GM19438 (cell line): ENCODE measurements around the gene CERK.

Experiments
- ATAC-seq: cut with Tn5 transposase; IDR thresholded peaks from one replicate; pipeline ENCODE4 v1.9.1; 2021; ENCODE audit warnings: low read depth; ENCODE audit not compliant: unreplicated experiment

The CERK gene

GRCh38 chr22:46749682-46750529, 11.9 kb upstream of the CERK start:
- no peak for ATAC-seq

- ATAC-seq, result no peak
Observed at GRCh38 chr22:46748908-46749675, 11.0 kb upstream of the CERK start.

GRCh38 chr22:46748206-46748907, 10.3 kb upstream of the CERK start:
- ATAC-seq, result no peak

- ATAC-seq, result no peak
Observed at GRCh38 chr22:46747646-46748045, 9.6 kb upstream of the CERK start.

GRCh38 chr22:46746620-46747019, 8.6 kb upstream of the CERK start:
- ATAC-seq, result no peak

- ATAC-seq, result no peak
Observed at GRCh38 chr22:46746192-46746591, 8.1 kb upstream of the CERK start.

GRCh38 chr22:46744581-46744980, 6.5 kb upstream of the CERK start:
- ATAC-seq, result no peak

GRCh38 chr22:46742576-46743221, 4.6 kb upstream of the CERK start:
- ATAC-seq, result no peak

GRCh38 chr22:46741974-46742519, 4.0 kb upstream of the CERK start:
- ATAC-seq, result no peak

- no peak for ATAC-seq
Observed at GRCh38 chr22:46740910-46741780, 3.1 kb upstream of the CERK start.

- ATAC-seq, result no peak
Observed at GRCh38 chr22:46739094-46739870, 1.2 kb upstream of the CERK start.

- ATAC-seq, result no peak
Observed at GRCh38 chr22:46738647-46739093, 618 bp upstream of the CERK start.

- peak; percentile 38 for ATAC-seq
Observed at GRCh38 chr22:46737105-46737975, 712 bp downstream of the CERK start.

GRCh38 chr22:46736705-46737104, 1.3 kb downstream of the CERK start:
- no peak for ATAC-seq

GRCh38 chr22:46735747-46736608, 2.1 kb downstream of the CERK start:
- ATAC-seq, result no peak

- no peak for ATAC-seq
Observed at GRCh38 chr22:46734830-46735453, 3.1 kb downstream of the CERK start.
